GM23248 (cell line): ENCODE data around the gene HOXD12. TPM values are rescaled to one million over a fixed set of nuclear protein-coding genes. Genes with fewer than 3 reads are reported as not detected.

Experiments used
- DNase-seq: peaks from one replicate; pipeline ENCODE4 v3.0.0-alpha.2; 2015
- H2AFZ ChIP-seq: fragments of 200-600 bp; sonication (generic); 2 replicates; pipeline ENCODE4 v1.6.1; 2016; ENCODE audit warnings: antibody characterized with exemption
- H3F3A ChIP-seq: fragments of 200-600 bp; sonication (generic); 2 replicates; pipeline ENCODE4 v1.6.1; 2016; ENCODE audit warnings: mild to moderate bottlenecking, antibody characterized with exemption, mixed run types; ENCODE audit not compliant: insufficient read depth
- H3K27ac ChIP-seq: fragments of 200-600 bp; sonication (generic); 2 replicates; pipeline ENCODE4 v1.5.1; 2016; ENCODE audit warnings: mild to moderate bottlenecking
- H3K27me3 ChIP-seq: fragments of 200-600 bp; sonication (generic); replicated peaks from 2 replicates; pipeline ENCODE4 v1.6.1; 2016; ENCODE audit warnings: mild to moderate bottlenecking; ENCODE audit not compliant: insufficient read depth
- H3K36me3 ChIP-seq: fragments of 200-600 bp; sonication (generic); 2 replicates; pipeline ENCODE4 v1.6.1; 2016; ENCODE audit warnings: low read depth, mild to moderate bottlenecking
- H3K4me1 ChIP-seq: fragments of 200-600 bp; sonication (generic); 2 replicates; pipeline ENCODE4 v1.6.1; 2016; ENCODE audit warnings: mild to moderate bottlenecking; ENCODE audit not compliant: insufficient read depth
- H3K4me2 ChIP-seq: fragments of 200-600 bp; sonication (generic); one replicate; pipeline ENCODE4 v1.6.1; 2016; ENCODE audit warnings: mild to moderate bottlenecking; ENCODE audit not compliant: unreplicated experiment
- H3K4me3 ChIP-seq: fragments of 200-600 bp; sonication (generic); 2 replicates; pipeline ENCODE4 v1.5.1; 2016; ENCODE audit warnings: mild to moderate bottlenecking
- H3K79me2 ChIP-seq: fragments of 200-600 bp; sonication (generic); 2 replicates; pipeline ENCODE4 v1.6.1; 2016; ENCODE audit warnings: mild to moderate bottlenecking; ENCODE audit not compliant: insufficient read depth
- H3K9ac ChIP-seq: fragments of 200-600 bp; sonication (generic); 2 replicates; pipeline ENCODE4 v1.6.1; 2016; ENCODE audit warnings: mild to moderate bottlenecking
- H3K9me2 ChIP-seq: fragments of 200-600 bp; sonication (generic); 2 replicates; pipeline ENCODE4 v1.6.1; 2016; ENCODE audit warnings: mixed run types, mild to moderate bottlenecking, moderate library complexity; ENCODE audit not compliant: insufficient read depth
- H3K9me3 ChIP-seq: fragments of 200-600 bp; sonication (generic); one replicate; pipeline ENCODE4 v1.6.1; 2017; ENCODE audit warnings: low read depth
- H4K20me1 ChIP-seq: fragments of 200-600 bp; sonication (generic); 2 replicates; pipeline ENCODE4 v1.6.0; 2016; ENCODE audit not compliant: insufficient read depth
- EZH2 ChIP-seq: fragments of 200-600 bp; sonication (generic); IDR thresholded peaks from 2 replicates; pipeline ENCODE4 v1.6.1; 2018; ENCODE audit warnings: antibody characterized with exemption, mild to moderate bottlenecking; ENCODE audit not compliant: insufficient read depth, poor library complexity, severe bottlenecking
- EZH2phosphoT487 ChIP-seq: fragments of 200-600 bp; sonication (generic); IDR thresholded peaks from 2 replicates; pipeline ENCODE4 v1.6.1; 2018; ENCODE audit warnings: antibody characterized with exemption, moderate library complexity, mild to moderate bottlenecking, low read depth; ENCODE audit not compliant: insufficient read depth
- WGBS, 2 experiments: methylation state at CpG; one replicate each; pipeline ENCODE4 v1.1.6; 2015 to 2017; ENCODE audit warnings: low lambda C conversion rate in 2 of 2, low coverage in 1 of 2; ENCODE audit errors: missing lambda C conversion rate in 2 of 2; 5-methylcytosine and 5-hydroxymethylcytosine counted together
- in situ Hi-C: fragments of 300-500 bp; cut with MboI; formaldehyde crosslinking; loops from 2 replicates; pipeline ENCODE4 v1.15.0; 2020
- polyA plus RNA-seq: library from polyadenylated mRNA; unstranded; fragments of >200 nt; fragmentation: Nextera tagmentation; extraction: Ambion mirVana; gene quantifications from 2 replicates; pipeline ENCODE4 v1.2.1, GENCODE V29; 2016
- total RNA-seq: library from RNA; depleted of rRNA; stranded (reverse); fragments of >200 nt; shearing (Covaris generic); gene quantifications from 2 replicates; pipeline ENCODE4 v1.2.3, GENCODE V29; 2014

HOXD12 gene
- total and polyA plus RNA-seq, 2 experiments from 2014 or later: 0.19 to 0.22 TPM

- H4K20me1 ChIP-seq: no peaks in the 10 kb centered on the region
- H3K36me3 ChIP-seq: no peaks in the 10 kb centered on the region
- in situ Hi-C loops: no loop called here
- H3K4me3 ChIP-seq: peak overlapping the region; percentile 61
- no peaks in the 10 kb centered on the region for H3F3A ChIP-seq
- H3K4me2 ChIP-seq: peak overlapping the region; percentile 75
- H3K9ac ChIP-seq: no peak overlapping the region
- no peak for DNase-seq
- H3K79me2 ChIP-seq: no peaks in the 10 kb centered on the region
- H3K9me3 ChIP-seq: no peaks in the 10 kb centered on the region
- H3K9me2 ChIP-seq: no peaks in the 10 kb centered on the region
- H3K4me1 ChIP-seq: peaks cover 6% of the 10 kb centered on the region
- TF ChIP-seq EZH2phosphoT487: no peak
- no peak for TF ChIP-seq EZH2
- peaks cover 67% of the 10 kb centered on the region for H3K27me3 ChIP-seq
- H3K27ac ChIP-seq: no peak overlapping the region
- WGBS, 2 experiments: 18 to 21% methylated on average over 35 to 37 of the region's 38 CpGs
- H2AFZ ChIP-seq: peak overlapping the region; percentile 82
Observed at GRCh38 chr2:176067589-176068418, 31.8 kb upstream of the HOXD12 start.

GRCh38 chr2:176068419-176068832 is 31.2 kb upstream of the HOXD12 start:
- no peaks in the 10 kb centered on the region for H3F3A ChIP-seq
- peak overlapping the region; percentile 24; the same call in 1 of the 2 replicates for H2AFZ ChIP-seq
- no peaks in the 10 kb centered on the region for H3K9me3 ChIP-seq
- TF ChIP-seq EZH2: no peak
- TF ChIP-seq EZH2phosphoT487: no peak
- peaks cover 6% of the 10 kb centered on the region for H3K4me1 ChIP-seq
- no peaks in the 10 kb centered on the region for H3K9me2 ChIP-seq
- DNase-seq: no peak
- 18 to 23% methylated on average over 30 of the region's 30 CpGs for WGBS, 2 experiments
- H3K27me3 ChIP-seq: peaks cover 67% of the 10 kb centered on the region
- no peaks in the 10 kb centered on the region for H3K79me2 ChIP-seq
- H3K9ac ChIP-seq: no peak overlapping the region
- H3K36me3 ChIP-seq: no peaks in the 10 kb centered on the region
- in situ Hi-C loops: no loop called here
- H4K20me1 ChIP-seq: no peaks in the 10 kb centered on the region
- no peak overlapping the region for H3K4me3 ChIP-seq
- H3K27ac ChIP-seq: no peak overlapping the region
- no peak overlapping the region for H3K4me2 ChIP-seq

- H3F3A ChIP-seq: no peaks in the 10 kb centered on the region
- DNase-seq: no peak
- no peaks in the 10 kb centered on the region for H3K36me3 ChIP-seq
- H3K9ac ChIP-seq: no peak overlapping the region
- no peaks in the 10 kb centered on the region for H3K9me3 ChIP-seq
- no peak overlapping the region for H3K4me3 ChIP-seq
- no peaks in the 10 kb centered on the region for H3K79me2 ChIP-seq
- H3K4me1 ChIP-seq: peaks cover 6% of the 10 kb centered on the region
- TF ChIP-seq EZH2phosphoT487 (no peak), EZH2 (peak; percentile 41)
- H2AFZ ChIP-seq: no peak overlapping the region
- H3K27ac ChIP-seq: no peak overlapping the region
- H3K4me2 ChIP-seq: no peak overlapping the region
- no peaks in the 10 kb centered on the region for H4K20me1 ChIP-seq
- no peaks in the 10 kb centered on the region for H3K9me2 ChIP-seq
- peaks cover 81% of the 10 kb centered on the region for H3K27me3 ChIP-seq
- 26 to 28% methylated on average over 54 to 58 of the region's 58 CpGs for WGBS, 2 experiments
- in situ Hi-C loops: loop anchor here (10.0 kb wide), 1 partner anchor 707 kb away; no protein-coding TSS in a partner anchor
Observed at GRCh38 chr2:176071330-176072291, 28.0 kb upstream of the HOXD12 start.

- Histone ChIP-seq H3K9ac (no peak overlapping the region), H3K27ac (no peak overlapping the region), H3K4me1 (peaks cover 3% of the 10 kb centered on the region), H3K4me3 (no peak overlapping the region), H3K9me3 (no peaks in the 10 kb centered on the region), H4K20me1 (no peaks in the 10 kb centered on the region), H3K36me3 (no peaks in the 10 kb centered on the region), H3K27me3 (peaks cover 86% of the 10 kb centered on the region), H3K9me2 (no peaks in the 10 kb centered on the region), H3F3A (no peaks in the 10 kb centered on the region), H2AFZ (no peak overlapping the region), H3K4me2 (no peak overlapping the region), H3K79me2 (no peaks in the 10 kb centered on the region)
- TF ChIP-seq EZH2phosphoT487: no peak
- TF ChIP-seq EZH2: no peak
- 77 to 78% methylated on average over 5 of the region's 5 CpGs for WGBS, 2 experiments
- in situ Hi-C loops: loop anchor here (10.0 kb wide), 1 partner anchor 707 kb away; no protein-coding TSS in a partner anchor
- DNase-seq: no peak
Observed at GRCh38 chr2:176072292-176072669, 27.3 kb upstream of the HOXD12 start.
